ENCODE data around the gene PCDHGB1. TPM values are rescaled to one million over a fixed set of nuclear protein-coding genes. Genes with fewer than 3 reads are reported as not detected.
A peak's percentile ranks its signal among the peaks of the same experiment; 100 is the strongest.

The PCDHGB1 gene
- total RNA-seq, 2 donors from 2014 or later: 1.4 to 6.6 TPM

DNA sequence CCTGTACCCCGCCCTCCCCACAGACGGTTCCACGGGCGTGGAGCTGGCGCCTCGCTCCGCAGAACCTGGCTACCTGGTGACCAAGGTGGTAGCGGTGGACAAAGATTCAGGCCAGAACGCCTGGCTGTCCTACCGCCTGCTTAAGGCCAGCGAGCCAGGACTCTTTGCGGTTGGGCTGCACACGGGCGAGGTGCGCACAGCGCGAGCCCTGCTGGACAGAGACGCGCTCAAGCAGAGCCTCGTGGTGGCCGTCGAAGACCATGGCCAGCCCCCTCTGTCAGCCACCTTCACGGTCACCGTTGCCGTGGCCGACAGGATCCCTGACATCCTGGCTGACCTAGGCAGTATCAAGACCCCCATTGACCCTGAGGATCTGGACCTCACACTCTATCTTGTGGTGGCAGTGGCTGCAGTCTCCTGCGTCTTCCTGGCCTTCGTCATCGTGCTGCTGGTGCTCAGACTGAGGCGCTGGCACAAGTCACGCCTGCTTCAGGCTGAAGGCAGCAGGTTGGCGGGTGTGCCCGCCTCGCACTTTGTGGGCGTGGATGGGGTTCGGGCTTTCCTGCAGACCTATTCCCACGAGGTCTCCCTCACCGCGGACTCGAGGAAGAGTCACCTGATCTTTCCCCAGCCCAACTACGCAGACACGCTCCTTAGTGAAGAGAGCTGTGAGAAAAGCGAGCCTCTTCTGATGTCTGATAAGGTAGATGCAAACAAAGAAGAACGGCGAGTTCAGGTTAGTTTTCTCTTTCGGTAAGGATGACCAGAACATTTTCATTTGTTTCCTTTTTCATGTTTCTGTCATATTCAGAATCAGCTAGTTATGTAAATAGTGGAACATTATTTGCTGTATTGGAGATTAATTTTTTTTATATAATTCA, 16.4 kb downstream of the PCDHGB1 start:
- TF ChIP-seq, protein P1, sequence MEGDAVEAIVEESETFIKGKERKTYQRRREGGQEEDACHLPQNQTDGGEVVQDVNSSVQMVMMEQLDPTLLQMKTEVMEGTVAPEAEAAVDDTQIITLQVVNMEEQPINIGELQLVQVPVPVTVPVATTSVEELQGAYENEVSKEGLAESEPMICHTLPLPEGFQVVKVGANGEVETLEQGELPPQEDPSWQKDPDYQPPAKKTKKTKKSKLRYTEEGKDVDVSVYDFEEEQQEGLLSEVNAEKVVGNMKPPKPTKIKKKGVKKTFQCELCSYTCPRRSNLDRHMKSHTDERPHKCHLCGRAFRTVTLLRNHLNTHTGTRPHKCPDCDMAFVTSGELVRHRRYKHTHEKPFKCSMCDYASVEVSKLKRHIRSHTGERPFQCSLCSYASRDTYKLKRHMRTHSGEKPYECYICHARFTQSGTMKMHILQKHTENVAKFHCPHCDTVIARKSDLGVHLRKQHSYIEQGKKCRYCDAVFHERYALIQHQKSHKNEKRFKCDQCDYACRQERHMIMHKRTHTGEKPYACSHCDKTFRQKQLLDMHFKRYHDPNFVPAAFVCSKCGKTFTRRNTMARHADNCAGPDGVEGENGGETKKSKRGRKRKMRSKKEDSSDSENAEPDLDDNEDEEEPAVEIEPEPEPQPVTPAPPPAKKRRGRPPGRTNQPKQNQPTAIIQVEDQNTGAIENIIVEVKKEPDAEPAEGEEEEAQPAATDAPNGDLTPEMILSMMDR (conservative IDR thresholded peaks at IDR 0.05): no peak
- Histone ChIP-seq H3K27me3 (ENCODE audit: control insufficient read depth, insufficient read depth, low read length, poor library complexity, severe bottlenecking) (no peaks in the 10 kb centered on the region), H3K9me3 (ENCODE audit: control insufficient read depth, low read length) (peaks cover 43% of the 10 kb centered on the region), H3K4me3 (ENCODE audit: low read length) (no peak overlapping the region), H3K9ac (ENCODE audit: extremely low read depth, low read length, poor library complexity, severe bottlenecking) (no peak overlapping the region), H3K36me3 (ENCODE audit: control insufficient read depth, insufficient read depth, low read length) (no peaks in the 10 kb centered on the region), H3K27ac (ENCODE audit: low read depth, low read length) (no peak overlapping the region), H3K4me1 (ENCODE audit: control insufficient read depth, insufficient read depth, low read length) (no peaks in the 10 kb centered on the region)
- Mint-ChIP-seq H3K4me1 (no peaks in the 10 kb centered on the region), H3K36me3 (ENCODE audit: low read depth) (peaks cover 47% of the 10 kb centered on the region), H3K9me3 (peaks cover 68% of the 10 kb centered on the region), H3K27ac (no peak overlapping the region), H3K27me3 (ENCODE audit: insufficient read depth) (no peaks in the 10 kb centered on the region), H3K4me3 (no peak overlapping the region)
- WGBS, 2 experiments (ENCODE audit: insufficient coverage in 1 of 2, insufficient read length in 1 of 2): 96% methylated on average over 43 to 46 of the region's 46 CpGs
- DNase-seq: no peak

DNA sequence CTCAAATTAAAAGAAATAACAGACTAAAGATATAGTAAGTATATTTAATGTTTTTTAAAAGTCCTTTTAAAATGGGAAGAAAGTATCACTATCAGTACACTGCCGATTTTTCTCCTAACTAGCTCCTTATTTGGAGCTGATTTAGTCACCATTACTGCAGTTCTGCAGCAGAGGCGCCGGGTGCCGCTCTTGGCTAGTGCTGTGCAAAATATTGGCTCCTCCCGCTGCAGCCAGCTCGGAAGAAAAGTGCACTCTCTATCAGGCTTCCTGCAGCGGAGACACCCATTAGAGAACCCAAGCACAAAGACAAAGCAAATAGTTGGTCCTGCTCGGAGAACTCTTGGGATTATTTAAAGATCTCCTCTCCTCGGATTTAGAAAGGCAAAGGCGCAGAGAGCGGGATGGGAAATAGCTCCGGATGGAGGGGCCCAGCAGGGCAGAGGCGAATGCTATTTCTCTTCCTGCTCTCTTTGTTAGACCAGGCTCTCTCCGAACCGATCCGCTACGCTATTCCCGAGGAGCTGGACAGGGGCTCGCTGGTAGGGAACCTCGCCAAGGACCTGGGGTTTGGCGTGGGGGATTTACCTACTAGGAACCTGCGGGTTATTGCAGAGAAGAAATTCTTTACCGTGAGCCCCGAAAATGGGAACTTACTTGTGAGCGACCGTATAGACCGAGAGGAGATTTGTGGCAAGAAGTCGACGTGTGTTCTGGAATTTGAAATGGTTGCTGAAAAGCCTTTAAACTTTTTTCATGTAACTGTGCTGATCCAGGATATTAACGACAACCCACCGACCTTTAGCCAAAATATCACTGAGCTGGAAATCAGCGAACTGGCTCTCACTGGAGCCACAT, 20.3 kb downstream of the PCDHGB1 start, which contains the start of gene PCDHGB3:
Gene PCDHGB3, plus strand, starts transcription at position 249 of the 855 bp plus-strand sequence. Its CDS starts 153 bp downstream, at position 402.
- peaks cover 51% of the 10 kb centered on the region for H3K9me3 ChIP-seq (ENCODE audit: control insufficient read depth, low read length)
- no peak within 1 kb of the TSS for H3K9ac ChIP-seq (ENCODE audit: extremely low read depth, low read length, poor library complexity, severe bottlenecking)
- no peaks in the 10 kb centered on the region for H3K4me1 ChIP-seq (ENCODE audit: control insufficient read depth, insufficient read depth, low read length)
- DNase-seq: no peak
- TF ChIP-seq, protein P1 (conservative IDR thresholded peaks at IDR 0.05): peak; percentile 63
- H3K27ac Mint-ChIP-seq: no peak within 1 kb of the TSS
- peaks cover 62% of the 10 kb centered on the region for H3K9me3 Mint-ChIP-seq
- 94 to 95% methylated on average over 32 of the region's 32 CpGs for WGBS, 2 experiments (ENCODE audit: insufficient coverage in 1 of 2, insufficient read length in 1 of 2)
- no peak within 1 kb of the TSS for H3K27ac ChIP-seq (ENCODE audit: low read depth, low read length)
- H3K4me3 ChIP-seq (ENCODE audit: low read length): no peak within 1 kb of the TSS
- no peaks in the 10 kb centered on the region for H3K27me3 Mint-ChIP-seq (ENCODE audit: insufficient read depth)
- peaks cover 44% of the 10 kb centered on the region for H3K36me3 Mint-ChIP-seq (ENCODE audit: low read depth)
- H3K4me3 Mint-ChIP-seq: peak within 1 kb of the TSS; percentile 40
- no peaks in the 10 kb centered on the region for H3K4me1 Mint-ChIP-seq
- H3K27me3 ChIP-seq (ENCODE audit: control insufficient read depth, insufficient read depth, low read length, poor library complexity, severe bottlenecking): no peaks in the 10 kb centered on the region
- H3K36me3 ChIP-seq (ENCODE audit: control insufficient read depth, insufficient read depth, low read length): no peaks in the 10 kb centered on the region

DNA sequence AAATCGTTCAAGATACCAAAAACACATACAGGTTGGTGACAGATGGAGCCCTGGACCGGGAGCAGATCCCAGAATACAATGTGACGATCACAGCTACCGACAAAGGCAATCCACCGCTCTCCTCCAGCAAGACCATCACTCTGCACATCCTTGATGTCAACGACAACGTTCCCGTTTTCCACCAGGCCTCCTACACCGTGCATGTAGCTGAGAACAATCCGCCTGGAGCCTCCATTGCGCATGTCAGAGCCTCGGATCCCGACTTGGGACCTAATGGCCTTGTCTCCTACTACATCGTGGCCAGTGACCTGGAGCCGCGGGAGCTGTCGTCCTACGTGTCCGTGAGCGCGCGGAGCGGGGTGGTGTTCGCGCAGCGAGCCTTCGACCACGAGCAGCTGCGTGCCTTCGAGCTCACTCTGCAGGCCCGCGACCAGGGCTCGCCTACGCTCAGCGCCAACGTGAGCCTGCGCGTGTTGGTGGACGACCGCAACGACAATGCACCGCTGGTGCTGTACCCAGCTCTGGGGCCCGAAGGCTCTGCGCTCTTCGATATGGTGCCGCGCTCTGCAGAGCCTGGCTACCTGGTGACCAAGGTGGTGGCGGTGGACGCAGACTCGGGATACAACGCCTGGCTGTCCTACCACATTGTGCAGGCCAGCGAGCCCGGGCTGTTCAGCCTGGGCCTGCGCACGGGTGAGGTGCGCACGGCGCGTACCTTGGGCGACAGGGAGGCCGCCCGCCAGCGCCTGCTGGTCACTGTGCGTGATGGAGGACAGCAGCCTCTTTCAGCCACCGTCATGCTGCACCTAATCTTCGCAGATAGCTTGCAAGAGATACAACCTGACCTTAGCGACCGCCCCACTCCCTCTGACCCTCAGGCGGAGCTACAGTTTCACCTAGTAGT, 21.9 kb downstream of the PCDHGB1 start:
- H3K4me3 Mint-ChIP-seq: no peak overlapping the region
- H3K36me3 Mint-ChIP-seq (ENCODE audit: low read depth): peaks cover 43% of the 10 kb centered on the region
- DNase-seq: no peak
- no peak overlapping the region for H3K27ac Mint-ChIP-seq
- 95 to 96% methylated on average over 58 to 69 of the region's 69 CpGs for WGBS, 2 experiments (ENCODE audit: insufficient coverage in 1 of 2, insufficient read length in 1 of 2)
- TF ChIP-seq, protein P1 (conservative IDR thresholded peaks at IDR 0.05): no peak
- H3K9me3 Mint-ChIP-seq: peaks cover 59% of the 10 kb centered on the region
- H3K36me3 ChIP-seq (ENCODE audit: control insufficient read depth, insufficient read depth, low read length): no peaks in the 10 kb centered on the region
- no peaks in the 10 kb centered on the region for H3K27me3 ChIP-seq (ENCODE audit: control insufficient read depth, insufficient read depth, low read length, poor library complexity, severe bottlenecking)
- H3K27ac ChIP-seq (ENCODE audit: low read depth, low read length): no peak overlapping the region
- no peaks in the 10 kb centered on the region for H3K4me1 ChIP-seq (ENCODE audit: control insufficient read depth, insufficient read depth, low read length)
- no peaks in the 10 kb centered on the region for H3K27me3 Mint-ChIP-seq (ENCODE audit: insufficient read depth)
- H3K9me3 ChIP-seq (ENCODE audit: control insufficient read depth, low read length): peaks cover 40% of the 10 kb centered on the region
- no peaks in the 10 kb centered on the region for H3K4me1 Mint-ChIP-seq
- H3K9ac ChIP-seq (ENCODE audit: extremely low read depth, low read length, poor library complexity, severe bottlenecking): no peak overlapping the region
- H3K4me3 ChIP-seq (ENCODE audit: low read length): no peak overlapping the region

Data from endodermal cell (in vitro differentiated cells).